Lower leg skin (tissue), 4 donors: ENCODE data around the gene RNF5. TPM values are rescaled to one million over a fixed set of nuclear protein-coding genes. Genes with fewer than 3 reads are reported as not detected.
"Not testable (repeated sequence)": the region's sequence is repeated elsewhere in the genome, so short reads cannot be mapped to it uniquely, and the experiment has no call there.

Experiments
- DNase-seq, 2 donors: peaks; one replicate each; pipeline ENCODE4 v3.0.0-alpha.2; 2019; ENCODE audit warnings: low spot score in 2 of 2
- H3K4me3 ChIP-seq: fragments of 200-600 bp; sonication (generic); 2 replicates; pipeline ENCODE4 v1.5.1; 2017; ENCODE audit warnings: mild to moderate bottlenecking, low read depth; ENCODE audit not compliant: poor library complexity, severe bottlenecking
- CTCF ChIP-seq, 3 donors: fragments of 450-650 bp; IDR thresholded peaks; one replicate each; pipeline ENCODE4 v1.5.1; 2016; ENCODE audit warnings: antibody characterized with exemption in 3 of 3, mild to moderate bottlenecking in 3 of 3, moderate library complexity in 2 of 3
- POLR2A ChIP-seq, 2 donors: fragments of 450-650 bp; IDR thresholded peaks; one replicate each; pipeline ENCODE4 v1.6.1; 2016 to 2017; ENCODE audit warnings: antibody characterized with exemption in 2 of 2, mild to moderate bottlenecking in 1 of 2, moderate library complexity in 1 of 2
- WGBS, 2 donors: methylation state at CpG; one replicate each; pipeline ENCODE4 v1.1.5; 2018; 5-methylcytosine and 5-hydroxymethylcytosine counted together
- intact Hi-C: fragments of 100-400 bp; cut with DNase I; formaldehyde crosslinking; loops from one replicate; pipeline ENCODE4 v1.15.0; 2023; ENCODE audit warnings: low total_unique reads
- total RNA-seq, 4 donors: library from RNA; depleted of rRNA; stranded (reverse); fragments of >200 nt; gene quantifications; one replicate each; pipeline ENCODE4 v1.1.0, GENCODE V29; 2016

RNF5 gene
- total RNA-seq, 4 donors from 2014 or later = 52.4 to 75.3 (median 56.8) TPM

- no peak for TF ChIP-seq POLR2A (IDR thresholded peaks at IDR 0.05)
- intact Hi-C loops = loop anchor here (10.0 kb wide), 1 partner anchor 68 kb away; the partner anchor contains the start of gene ATF6B
- 20 to 32% methylated on average over 5 of the region's 5 CpGs for WGBS, 2 donors
- DNase-seq = peak in 1 of 2 donors; percentile 94
- H3K4me3 ChIP-seq = no peak within 1 kb of the TSS
Observed at GRCh38 chr6:32192608-32193039, 14.4 kb downstream of the RNF5 start, which contains the start of gene GPSM3. TSS of gene GPSM3 (minus strand) at chr6:32192643. CDS start at chr6:32192513, 130 bp downstream.

GRCh38 chr6:32193096-32193495 is 14.9 kb downstream of the RNF5 start:
- DNase-seq, H3K4me3 ChIP-seq: not testable (repeated sequence)
- intact Hi-C loops = loop anchor here (10.0 kb wide), 1 partner anchor 68 kb away; the partner anchor contains the start of gene ATF6B
- WGBS, 2 donors = 75 to 76% methylated on average over 13 of the region's 13 CpGs

DNA sequence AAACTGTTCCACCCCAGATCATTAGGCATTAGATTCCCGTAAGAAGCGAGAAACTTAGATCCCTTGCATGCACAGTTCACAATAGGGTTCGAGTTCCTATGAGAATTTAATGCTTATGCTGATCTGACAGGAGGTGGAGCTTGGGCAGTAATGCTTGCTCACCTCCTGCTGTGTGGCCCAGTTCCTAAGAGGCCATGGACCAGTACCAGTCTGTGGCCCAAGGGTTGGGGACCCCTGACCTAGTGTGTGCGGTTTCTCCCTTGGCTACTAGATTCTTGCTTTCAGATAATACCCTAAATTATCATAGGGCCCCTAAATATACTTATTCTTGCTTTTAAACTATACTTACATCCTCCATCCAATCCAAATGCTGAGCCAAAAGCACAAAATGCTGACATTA is 16.2 kb downstream of the RNF5 start:
- intact Hi-C loops = loop anchor here (10.0 kb wide), 1 partner anchor 70 kb away; the partner anchor contains the start of gene ATF6B
- WGBS, 2 donors = 96 to 98% methylated on average over 4 of the region's 4 CpGs
- no peak for DNase-seq

DNA sequence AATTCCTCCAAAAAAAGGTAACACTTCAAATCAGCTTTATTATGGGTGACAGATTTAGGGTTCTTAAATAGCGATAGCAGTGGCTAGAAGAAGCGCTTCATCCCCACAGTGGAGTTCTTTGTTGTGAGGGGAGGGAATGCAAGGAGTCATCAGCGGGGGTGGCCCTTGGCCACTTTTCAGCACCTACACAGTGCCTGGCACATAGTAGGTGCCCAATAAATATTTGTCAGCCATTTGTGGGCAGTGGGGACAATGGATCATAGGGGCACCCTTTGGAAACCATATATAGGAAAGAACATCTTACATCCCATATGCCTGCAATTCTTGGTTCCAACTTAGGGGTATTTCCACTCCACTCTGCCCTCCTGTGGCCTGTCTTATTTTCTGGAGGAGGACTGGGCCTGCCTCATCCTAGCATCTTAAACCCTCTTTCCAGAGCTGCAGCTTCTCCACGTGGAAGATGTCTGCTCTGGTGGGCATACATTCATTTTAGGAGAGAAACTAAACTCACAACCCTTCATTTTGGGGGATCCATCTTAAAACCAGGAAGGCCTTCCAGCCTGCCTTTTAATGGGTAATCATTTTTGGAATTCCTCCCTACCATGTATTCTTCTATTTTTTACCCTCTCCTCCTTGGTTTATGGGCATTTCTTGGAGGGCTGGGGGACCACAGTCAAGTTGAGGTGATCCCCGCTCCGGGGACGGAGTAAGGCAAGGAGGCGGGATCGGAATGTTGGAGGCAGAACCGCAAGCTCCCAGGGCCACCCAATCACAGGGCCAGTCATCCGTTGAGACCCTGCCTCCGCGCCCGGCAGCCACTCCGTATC is 16.8 kb downstream of the RNF5 start:
- no peak for DNase-seq
- TF ChIP-seq POLR2A (IDR thresholded peaks at IDR 0.05) (peak in 1 of 2 donors; percentile 45), CTCF (IDR thresholded peaks at IDR 0.05) (peak in 1 of 3 donors; percentile 63)
- intact Hi-C loops = loop anchor here (10.0 kb wide), 1 partner anchor 70 kb away; the partner anchor contains the start of gene ATF6B
- H3K4me3 ChIP-seq = no peak overlapping the region
- WGBS, 2 donors = 15 to 18% methylated on average over 14 to 15 of the region's 15 CpGs

More for the DNA sequence above, 16.2 kb downstream of the RNF5 start:
- TF ChIP-seq POLR2A (IDR thresholded peaks at IDR 0.05) (no peak), CTCF (IDR thresholded peaks at IDR 0.05) (no peak)
- H3K4me3 ChIP-seq = no peak overlapping the region

DNA sequence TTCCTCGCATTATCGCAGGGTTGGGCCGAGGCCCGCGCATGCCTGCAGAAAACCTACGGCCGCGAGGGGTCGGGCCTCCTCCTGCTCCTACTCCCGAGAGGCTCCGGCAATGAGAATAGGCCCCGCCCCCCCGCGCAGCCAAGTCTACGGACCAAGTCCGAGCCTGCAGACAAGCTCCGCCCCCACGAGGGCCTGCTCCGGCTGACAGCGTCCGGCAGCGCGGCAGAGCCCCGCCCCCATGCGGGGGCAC is 17.4 kb downstream of the RNF5 start:
- TF ChIP-seq CTCF (IDR thresholded peaks at IDR 0.05) (no peak), POLR2A (IDR thresholded peaks at IDR 0.05) (no peak)
- no peak overlapping the region for H3K4me3 ChIP-seq
- intact Hi-C loops = loop anchor here (10.0 kb wide), 1 partner anchor 71 kb away; the partner anchor contains the start of gene ATF6B
- WGBS, 2 donors = 0 to 1% methylated on average over 4 to 17 of the region's 25 CpGs
- peak; percentile 100 for DNase-seq

GRCh38 chr6:32195902-32196681 is 17.9 kb downstream of the RNF5 start:
- DNase-seq = peak; percentile 89 to 98
- WGBS, 2 donors = 0 to 2% methylated on average over 27 to 45 of the region's 58 CpGs
- intact Hi-C loops = loop anchor here (10.0 kb wide), 1 partner anchor 71 kb away; the partner anchor contains the start of gene ATF6B
- TF ChIP-seq POLR2A (IDR thresholded peaks at IDR 0.05) = peak in 1 of 2 donors; percentile 95
- TF ChIP-seq CTCF (IDR thresholded peaks at IDR 0.05) = no peak
- H3K4me3 ChIP-seq = peak overlapping the region; percentile 77
